H1 (cell line): ENCODE measurements around the gene MAGI1.

Experiments
- CEBPB ChIP-seq: IDR thresholded peaks from 2 replicates; pipeline ENCODE4 v1.6.1; 2012; ENCODE audit warnings: low read depth, low read length
- CHD1 ChIP-seq: IDR thresholded peaks from 2 replicates; pipeline ENCODE4 v1.6.1; 2012; ENCODE audit warnings: low read depth, low read length, improper control_type of control experiment
- CREB1 ChIP-seq: IDR thresholded peaks from 2 replicates; pipeline ENCODE4 v1.6.1; 2012; ENCODE audit warnings: inconsistent platforms
- POLR2A ChIP-seq, 2 experiments: IDR thresholded peaks; 1 replicate in 1 of 2; 2 replicates in 1 of 2; pipeline ENCODE4 v1.6.1; 2011; ENCODE audit warnings: low read depth in 2 of 2, low read length in 2 of 2, mild to moderate bottlenecking in 2 of 2; ENCODE audit errors: control extremely low read depth in 1 of 2
- POU5F1 ChIP-seq: IDR thresholded peaks from 2 replicates; pipeline ENCODE4 v1.6.1; 2011; ENCODE audit warnings: low read depth, mild to moderate bottlenecking, low read length, moderate library complexity
- RNF2 ChIP-seq: fragments of 200-900, 300-1000 bp; sonication (generic); IDR thresholded peaks from 2 replicates; pipeline ENCODE4 v1.7.1; 2016; ENCODE audit warnings: borderline replicate concordance, low read depth, mild to moderate bottlenecking, antibody characterized with exemption, low read length; ENCODE audit not compliant: poor library complexity, severe bottlenecking; ENCODE audit errors: missing control alignments
- TF ChIP-seq, protein P1 (sequence below), 3 experiments: IDR thresholded peaks; 1 replicate in 2 of 3; 2 replicates in 1 of 3; pipeline versions ENCODE4 v1.5.1 to v1.6.1; 2011; ENCODE audit warnings: low read length in 3 of 3, mild to moderate bottlenecking in 3 of 3, inconsistent platforms in 2 of 3, low read depth in 1 of 3, moderate library complexity in 1 of 3; ENCODE audit not compliant: insufficient read depth in 1 of 3; ENCODE audit errors: control extremely low read depth in 1 of 3
- TF ChIP-seq, protein P2 (sequence below): IDR thresholded peaks from 2 replicates; pipeline ENCODE4 v1.6.1; 2011; ENCODE audit warnings: low read depth, mild to moderate bottlenecking, low read length; ENCODE audit not compliant: insufficient read depth

DNA sequence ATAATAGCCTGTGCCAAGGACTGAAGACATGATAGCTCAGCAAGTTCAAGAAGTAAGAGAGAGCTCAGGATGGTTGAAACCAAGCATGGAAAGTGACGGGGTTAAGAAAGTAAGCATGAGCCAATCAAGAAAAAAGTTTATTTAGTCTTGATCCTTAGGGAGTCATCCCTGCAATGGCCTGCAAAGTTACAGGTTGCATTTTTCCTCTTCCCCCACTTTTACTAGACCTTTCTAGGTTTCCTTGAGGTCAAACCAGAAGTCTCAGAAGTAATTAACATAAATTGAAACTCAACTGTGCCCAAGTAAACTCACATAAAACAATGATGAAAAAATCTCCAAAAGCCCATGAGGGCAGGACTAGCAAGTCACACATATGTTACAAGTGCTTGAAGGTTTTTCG is 250.9 kb downstream of the MAGI1 start:
- no peak for TF ChIP-seq POLR2A (IDR thresholded peaks at IDR 0.05; ENCODE audit: control extremely low read depth in 1 of 2, low read depth in 2 of 2, low read length in 2 of 2)
- TF ChIP-seq CREB1, result no peak
- TF ChIP-seq, protein P1, sequence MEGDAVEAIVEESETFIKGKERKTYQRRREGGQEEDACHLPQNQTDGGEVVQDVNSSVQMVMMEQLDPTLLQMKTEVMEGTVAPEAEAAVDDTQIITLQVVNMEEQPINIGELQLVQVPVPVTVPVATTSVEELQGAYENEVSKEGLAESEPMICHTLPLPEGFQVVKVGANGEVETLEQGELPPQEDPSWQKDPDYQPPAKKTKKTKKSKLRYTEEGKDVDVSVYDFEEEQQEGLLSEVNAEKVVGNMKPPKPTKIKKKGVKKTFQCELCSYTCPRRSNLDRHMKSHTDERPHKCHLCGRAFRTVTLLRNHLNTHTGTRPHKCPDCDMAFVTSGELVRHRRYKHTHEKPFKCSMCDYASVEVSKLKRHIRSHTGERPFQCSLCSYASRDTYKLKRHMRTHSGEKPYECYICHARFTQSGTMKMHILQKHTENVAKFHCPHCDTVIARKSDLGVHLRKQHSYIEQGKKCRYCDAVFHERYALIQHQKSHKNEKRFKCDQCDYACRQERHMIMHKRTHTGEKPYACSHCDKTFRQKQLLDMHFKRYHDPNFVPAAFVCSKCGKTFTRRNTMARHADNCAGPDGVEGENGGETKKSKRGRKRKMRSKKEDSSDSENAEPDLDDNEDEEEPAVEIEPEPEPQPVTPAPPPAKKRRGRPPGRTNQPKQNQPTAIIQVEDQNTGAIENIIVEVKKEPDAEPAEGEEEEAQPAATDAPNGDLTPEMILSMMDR (IDR thresholded peaks at IDR 0.05; ENCODE audit: control extremely low read depth in 1 of 3, insufficient read depth in 1 of 3, low read depth in 1 of 3, low read length in 3 of 3), result no peak
- TF ChIP-seq, protein P2, sequence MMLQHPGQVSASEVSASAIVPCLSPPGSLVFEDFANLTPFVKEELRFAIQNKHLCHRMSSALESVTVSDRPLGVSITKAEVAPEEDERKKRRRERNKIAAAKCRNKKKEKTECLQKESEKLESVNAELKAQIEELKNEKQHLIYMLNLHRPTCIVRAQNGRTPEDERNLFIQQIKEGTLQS, result no peak
- no peak for TF ChIP-seq CHD1
- TF ChIP-seq POU5F1, result no peak
- TF ChIP-seq CEBPB, result no peak
- no peak for TF ChIP-seq RNF2
